ENCODE measurements around the gene CNEP1R1.

CNEP1R1 gene

DNA sequence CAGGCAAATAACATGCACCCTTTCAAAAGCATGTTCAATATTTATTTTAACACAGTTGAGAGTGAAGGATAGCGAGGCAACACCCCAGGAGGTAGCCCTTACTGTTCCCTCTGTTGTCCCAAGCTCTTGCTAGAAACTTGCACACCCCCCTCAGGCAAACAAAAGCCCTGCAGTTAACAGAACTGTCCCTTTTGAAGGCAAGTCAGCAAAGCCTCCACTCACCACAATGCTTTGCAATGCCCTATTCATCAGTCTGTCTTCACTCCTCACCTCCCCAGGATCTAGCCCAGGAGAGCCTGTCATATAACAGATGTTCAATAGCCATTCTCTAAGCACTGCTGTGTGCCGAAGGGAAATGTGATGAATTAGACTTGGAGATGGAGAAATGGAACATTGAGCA is 3.5 kb upstream of the CNEP1R1 start:
- no peak for DNase-seq

DNA sequence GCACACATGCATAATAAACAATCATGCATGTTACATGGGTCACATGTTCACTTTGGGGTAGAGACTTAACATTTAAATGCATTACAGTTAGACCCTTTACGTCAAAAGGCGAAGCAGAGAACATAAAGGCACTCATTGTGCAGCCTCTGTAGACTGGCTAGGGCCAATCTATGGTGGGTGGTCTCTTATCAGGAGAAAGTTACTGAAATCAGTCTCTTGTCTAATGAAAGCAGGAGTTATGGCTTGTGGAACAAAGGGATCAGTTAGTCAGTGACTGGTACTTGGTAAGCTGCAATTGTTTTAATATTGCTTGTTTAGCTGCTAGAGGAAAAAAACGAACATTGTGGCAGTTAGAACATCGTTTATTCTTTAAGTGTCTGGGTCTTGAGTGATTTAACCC is 1.4 kb upstream of the CNEP1R1 start:
- DNase-seq, result no peak

DNA sequence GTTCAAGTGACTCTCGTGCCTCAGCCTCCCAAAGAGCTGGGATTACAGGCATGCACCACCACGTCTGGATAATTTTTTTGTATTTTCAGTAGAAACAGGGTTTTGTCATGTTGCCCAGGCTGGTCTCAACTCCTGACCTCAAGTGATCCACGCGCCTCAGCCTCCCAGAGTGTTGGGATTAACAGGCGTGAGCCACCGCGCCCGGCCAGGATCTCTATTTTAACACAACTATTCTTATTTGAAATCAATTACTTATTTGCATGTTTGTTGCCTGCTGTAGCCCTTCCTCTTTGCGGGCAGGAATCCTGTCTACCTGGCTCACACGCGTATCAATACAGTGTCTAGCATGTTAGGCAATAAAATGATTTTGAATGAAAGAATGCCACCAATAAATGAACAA is 818 bp upstream of the CNEP1R1 start:
- no peak for DNase-seq

DNA sequence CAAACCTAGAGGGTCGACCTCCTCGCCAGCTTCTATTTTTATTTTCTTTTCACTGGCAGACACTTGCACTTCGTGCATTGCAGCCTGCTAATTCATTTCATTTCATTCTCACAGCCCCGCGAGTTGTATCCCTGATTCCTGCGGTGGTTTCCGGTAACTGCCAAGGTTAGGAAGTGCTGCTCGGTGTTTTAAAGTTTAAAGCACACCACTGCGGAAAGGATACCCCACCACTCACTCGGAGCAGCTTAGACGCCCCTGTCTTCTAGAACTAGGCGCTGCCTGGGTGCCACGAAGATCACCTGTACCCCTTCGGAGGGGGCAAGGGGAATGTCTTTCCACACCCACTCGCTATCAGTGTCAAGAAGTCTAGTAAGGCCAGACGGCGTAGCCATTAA is 509 bp downstream of the CNEP1R1 start:
- DNase-seq, result no peak

DNA sequence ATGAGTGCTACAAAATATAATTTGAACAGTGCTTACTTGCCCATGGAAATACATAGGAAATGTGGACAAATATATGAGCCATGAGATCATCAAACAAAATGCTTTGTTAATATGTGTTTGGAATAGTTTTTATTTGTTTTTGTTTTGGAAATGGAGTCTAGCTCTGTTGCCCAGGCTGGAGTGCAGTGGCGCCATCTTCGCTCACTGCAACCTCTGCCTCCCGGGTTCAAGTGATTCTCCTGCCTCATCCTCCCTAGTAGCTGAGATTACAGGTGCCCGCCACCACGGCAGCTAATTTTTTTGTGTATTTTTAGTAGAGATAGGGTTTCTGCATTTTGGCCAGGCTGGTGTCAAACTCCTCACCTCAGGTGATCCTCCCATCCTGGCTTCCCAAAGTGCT is 2.8 kb downstream of the CNEP1R1 start:
- DNase-seq, result no peak

DNA sequence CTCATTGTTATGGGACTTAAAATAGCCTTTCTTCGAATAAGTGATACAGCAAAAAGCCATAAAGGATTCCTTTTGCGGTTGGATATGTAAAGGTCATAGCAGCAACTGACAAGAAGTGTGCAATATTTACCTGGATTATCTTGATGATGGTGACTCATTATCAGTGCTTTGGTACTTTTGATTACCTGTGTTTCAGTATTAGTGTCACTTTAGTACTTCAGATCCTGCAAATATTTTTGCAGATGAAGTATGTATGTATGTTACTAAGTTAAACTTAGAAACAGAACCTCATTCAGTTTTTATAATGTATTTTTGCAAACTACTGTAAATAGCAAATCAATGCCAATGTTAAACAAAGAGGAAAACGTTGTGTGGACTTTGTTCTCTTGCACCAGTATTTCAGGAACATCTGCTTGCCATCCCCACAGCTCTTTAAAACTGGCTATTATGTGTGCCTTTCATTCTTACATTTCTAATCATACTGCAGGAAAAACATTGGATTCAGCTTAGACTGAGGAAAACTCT is 10.5 kb downstream of the CNEP1R1 start:
- DNase-seq, result no peak

DNA sequence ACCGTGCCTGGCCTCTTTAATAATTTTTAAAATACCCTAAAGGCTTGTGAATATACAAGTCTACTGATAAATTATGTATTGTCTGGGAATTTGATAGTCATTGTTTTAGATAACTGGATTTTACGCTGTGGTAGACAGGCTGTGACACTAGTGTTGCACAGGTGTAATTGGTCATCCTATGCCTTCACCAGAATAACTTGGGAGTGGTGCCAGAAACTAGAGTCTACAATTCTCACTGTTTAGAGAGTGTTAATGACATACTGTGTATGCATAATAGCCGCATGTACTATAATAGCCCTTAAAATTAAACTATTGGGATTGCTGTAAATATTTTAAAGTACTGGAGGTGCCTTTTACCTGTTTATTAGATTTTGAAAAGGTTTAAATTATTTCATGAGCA is 11.4 kb downstream of the CNEP1R1 start:
- DNase-seq, result no peak

DNA sequence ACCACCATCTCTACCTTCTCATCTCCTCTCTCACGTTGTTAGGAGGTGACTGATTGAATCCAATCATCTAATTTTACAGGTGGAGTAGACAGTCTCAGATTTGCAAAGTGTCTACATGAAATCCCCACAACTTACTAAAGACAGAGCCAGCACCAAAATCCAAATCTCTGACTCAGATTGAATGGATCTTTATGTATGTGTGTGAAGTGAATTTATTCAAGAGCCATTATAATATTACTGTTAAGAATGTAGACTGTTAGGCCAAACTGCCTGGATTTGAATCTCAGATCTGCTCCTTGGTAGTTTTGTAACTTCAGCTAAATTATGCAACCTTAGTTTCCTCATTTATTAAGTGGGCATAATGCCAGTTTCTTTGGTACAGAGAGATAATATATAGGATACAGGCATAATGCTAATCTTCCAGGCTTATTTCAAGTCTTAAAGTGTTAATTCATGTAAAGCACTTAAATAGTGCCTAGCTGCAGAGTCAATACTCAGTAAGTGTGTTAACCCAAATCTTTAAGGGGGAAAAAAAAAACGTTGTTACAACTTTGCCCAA is 12.7 kb downstream of the CNEP1R1 start:
- DNase-seq, result no peak

DNA sequence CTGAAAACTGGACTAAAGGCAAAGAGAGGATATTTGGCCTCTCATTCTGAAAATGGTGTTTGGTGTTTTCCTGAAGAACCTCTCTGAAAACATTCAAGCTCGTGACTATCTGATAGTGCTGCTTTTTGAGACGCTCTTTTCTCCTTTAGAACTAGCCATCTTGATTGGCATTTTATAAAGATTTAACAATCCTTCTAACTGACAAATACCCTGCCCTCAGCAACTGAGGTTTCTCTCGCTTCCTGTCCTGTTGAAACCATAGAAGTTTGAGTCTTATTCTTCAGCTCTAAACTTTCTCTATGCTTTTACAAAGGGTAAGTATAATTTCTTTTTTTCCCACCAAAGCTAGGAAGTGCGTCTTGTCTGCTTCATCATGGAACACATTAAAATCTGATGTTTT is 13.3 kb downstream of the CNEP1R1 start:
- DNase-seq, result no peak

DNA sequence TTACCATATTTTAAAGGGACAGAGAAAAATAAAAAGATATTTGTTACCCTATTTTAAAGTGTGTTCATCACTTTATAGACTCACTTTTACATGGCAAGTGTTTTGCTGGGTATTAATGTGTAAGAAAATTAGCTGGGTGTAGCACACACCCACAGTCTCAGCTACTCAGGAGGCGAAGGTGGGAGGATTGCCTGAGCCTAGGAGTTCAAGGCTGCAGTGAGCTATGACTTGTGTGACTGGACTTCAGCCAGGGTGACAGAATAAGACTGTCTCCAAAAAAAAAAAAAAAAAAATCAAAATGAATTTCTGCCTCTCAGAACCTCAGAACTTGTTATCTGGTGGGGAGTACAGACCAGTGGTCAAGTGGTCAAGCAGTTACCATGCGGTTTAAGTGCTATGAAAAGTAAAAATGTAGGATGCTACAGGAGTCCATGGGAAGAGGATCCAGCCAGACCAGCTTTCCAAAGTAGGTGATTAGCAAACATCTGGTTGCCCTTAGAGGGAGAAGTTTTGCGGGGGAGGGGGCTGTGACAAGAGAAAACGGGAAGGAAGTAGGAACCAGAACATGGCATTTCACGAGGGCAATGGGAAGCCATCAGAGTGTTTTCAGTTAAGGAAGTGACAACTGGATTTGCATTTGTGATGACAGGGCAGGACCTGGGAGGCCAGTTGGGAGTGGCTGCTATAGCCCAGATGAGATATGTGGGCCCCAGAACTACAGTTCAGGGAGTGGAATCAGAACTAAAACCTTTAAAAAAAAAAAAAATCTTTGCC is 13.9 kb downstream of the CNEP1R1 start:
- peak; percentile 31 for DNase-seq

DNA sequence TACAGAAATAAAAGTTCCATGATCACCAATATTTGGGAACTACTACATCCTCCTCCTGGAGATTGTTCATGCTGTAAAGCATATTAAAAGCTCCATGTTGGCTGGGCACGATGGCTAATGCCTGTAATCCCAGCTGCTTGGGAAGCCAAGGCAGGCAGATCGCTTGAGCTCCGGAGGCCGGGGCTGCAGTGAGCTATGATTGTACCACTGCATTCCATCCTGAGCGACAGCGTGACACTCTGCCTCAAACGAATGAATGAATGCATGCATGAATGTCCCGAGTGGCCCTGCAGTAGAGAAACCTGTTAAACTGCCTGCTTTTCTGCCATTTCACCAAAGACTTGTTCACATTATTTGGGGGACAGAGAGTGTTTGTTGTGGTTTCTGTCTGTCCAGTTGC is 15.0 kb downstream of the CNEP1R1 start:
- no peak for DNase-seq

DNA sequence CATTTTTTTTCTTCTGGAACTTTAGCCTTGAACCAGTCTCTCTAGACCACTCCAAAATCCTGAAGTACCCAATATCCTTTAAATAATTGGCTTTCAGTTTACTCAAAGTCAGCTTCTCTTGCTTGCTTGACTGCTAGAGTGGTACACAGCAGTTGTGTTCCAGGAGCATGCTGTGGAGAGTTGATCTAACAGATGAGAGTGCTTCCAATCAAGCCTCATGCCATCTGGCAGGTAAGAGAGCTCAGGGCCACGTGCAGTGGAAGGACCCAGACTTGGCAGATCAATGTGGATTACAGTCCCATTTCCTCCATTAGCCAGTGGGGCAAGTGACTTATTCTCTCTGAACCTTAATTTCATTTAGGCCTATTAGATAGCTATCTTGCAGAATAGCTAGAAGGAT is 15.7 kb downstream of the CNEP1R1 start:
- no peak for DNase-seq

DNA sequence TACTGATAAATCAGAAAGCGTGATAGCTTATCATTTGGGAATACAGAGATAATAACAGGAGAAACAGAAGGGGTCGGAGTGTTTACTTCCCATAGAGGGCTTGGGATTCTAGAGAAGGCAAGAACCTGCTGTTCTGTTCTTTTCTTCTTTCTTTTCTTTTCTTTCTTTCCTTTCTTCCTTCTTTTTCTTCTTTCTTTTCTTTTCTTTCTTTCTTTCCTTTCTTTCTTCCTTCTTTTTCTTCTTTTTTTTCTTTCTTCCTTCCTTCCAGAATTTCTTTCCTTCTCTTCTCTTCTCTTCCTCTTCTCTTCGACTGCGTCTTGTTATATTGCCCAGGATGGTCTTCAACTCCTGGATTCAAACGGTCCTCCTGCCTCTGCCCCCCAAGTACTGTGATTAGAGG is 18.3 kb downstream of the CNEP1R1 start:
- DNase-seq, result no peak

DNA sequence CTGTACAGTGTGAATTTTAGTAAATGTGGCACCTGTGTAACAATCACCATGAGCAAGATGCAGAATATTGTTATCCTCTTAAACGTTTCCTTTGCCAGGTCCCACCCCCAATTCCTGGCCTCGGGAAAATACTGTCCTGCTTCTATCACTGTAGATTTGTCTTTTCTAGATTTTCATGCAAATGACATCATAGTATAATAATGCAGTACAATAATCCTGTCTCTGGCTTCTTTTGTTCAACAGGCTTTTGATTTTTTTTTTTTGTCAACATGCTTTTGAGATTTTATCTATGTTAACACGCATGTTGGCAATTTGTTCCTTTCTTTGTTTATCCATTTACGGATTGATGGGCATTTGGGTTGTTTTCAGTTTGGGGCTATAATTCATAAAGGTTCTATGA is 20.4 kb downstream of the CNEP1R1 start:
- DNase-seq, result no peak

DNA sequence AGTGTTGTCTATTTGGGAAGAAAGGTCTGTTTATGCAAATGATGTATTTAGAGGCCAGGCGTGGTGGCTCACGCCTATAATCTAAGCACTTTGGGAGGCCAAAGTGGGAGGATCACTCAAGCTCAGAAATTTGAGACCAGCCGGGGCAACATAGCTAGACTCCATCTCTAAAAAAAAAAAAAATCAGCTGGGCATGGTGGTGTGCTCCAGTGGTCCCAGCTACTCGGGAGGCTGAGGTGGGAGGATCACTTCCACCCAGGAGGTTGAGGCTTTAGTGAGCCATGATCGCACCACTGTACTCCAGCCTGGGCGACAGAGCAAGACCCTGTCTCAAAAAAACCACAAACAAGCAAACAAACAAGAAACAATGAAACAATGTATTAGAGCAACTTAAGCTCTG is 21.8 kb downstream of the CNEP1R1 start:
- DNase-seq, result no peak

DNA sequence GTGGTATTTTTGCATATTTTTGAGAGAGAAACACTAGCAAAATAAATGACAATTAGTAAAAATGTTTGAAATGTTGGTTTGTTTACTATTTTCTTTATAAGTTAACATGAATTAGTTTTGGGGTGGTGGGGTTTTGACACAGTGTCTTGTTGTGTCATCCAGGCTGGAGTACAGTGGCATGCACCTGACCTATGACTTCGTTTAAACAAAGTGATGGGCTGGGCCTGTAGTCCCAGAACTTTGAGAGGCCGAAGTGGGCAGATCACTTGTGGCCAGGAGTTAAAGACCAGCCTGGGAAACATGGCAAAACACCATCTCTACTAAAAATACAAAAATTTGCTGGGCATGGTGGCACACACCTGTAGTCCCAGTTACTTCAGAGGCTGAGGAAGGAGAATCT is 22.8 kb downstream of the CNEP1R1 start:
- no peak for DNase-seq

DNA sequence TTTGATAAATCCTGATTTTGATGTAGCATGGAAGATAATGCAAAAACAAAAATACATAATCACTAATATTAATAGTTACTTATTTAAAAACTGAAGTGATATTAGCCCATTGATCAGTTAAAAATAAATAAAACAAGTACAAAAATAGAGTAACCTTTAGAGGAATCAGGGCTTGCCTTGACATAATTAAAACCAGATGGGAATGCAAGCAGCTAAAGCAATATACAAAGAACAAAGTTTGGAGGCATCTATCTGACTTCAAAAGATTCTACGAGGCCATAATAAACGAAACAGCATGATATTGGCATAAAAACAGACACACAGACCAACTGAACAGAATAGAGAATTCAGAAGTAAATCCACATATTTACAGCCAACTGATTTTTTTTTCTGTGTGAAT is 25.8 kb downstream of the CNEP1R1 start:
- no peak for DNase-seq

DNA sequence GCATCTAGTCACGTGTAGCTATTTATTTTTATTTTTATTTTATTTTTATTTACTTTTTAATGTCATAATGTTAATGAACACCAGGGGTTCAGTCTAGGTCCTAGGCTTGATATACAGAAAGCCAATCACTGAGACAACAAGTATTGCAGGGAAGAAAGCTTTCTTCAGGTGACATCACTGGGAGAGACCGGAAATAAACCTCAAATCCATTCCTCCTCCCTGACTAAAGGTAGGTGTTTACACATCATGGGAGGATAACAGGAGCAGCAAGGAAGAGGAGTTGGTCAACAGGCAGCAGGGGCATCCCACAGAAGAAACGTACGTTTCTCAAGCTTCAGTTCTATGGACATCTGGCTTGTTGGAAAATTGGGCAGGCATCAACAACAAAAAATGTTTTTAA is 31.2 kb downstream of the CNEP1R1 start:
- DNase-seq, result no peak

DNA sequence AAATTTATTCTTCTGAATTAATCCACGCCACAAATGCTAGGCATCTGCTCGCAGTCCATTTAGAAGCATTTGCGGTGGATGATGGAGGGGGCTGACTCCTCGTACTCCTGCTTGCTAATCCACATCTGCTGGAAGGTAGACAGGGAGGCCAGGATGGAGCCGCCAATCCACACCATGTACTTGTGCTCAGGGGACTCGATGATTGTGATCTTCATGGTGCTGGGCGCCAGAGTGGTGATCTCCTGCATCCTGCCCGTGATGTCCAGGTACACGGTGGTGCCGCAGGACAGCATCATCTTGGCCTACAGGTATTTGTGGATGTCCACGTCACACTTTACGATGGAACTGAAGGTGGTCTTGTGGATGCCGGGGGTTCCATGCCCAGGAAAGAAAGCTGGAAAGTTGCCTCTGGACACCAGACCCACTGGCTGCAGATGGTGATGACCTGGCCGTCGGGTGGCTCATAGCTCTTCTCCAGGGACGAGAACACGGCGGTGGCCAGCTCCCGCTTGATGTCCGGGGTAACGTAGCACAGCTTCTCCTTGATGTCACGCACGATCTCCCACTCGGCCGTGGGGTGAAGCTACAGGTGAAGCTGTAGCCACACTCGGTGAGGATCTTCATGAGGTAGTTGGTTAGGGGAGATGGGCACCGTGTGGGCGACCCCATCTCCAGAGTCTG is 33.2 kb downstream of the CNEP1R1 start:
- no peak for DNase-seq

DNA sequence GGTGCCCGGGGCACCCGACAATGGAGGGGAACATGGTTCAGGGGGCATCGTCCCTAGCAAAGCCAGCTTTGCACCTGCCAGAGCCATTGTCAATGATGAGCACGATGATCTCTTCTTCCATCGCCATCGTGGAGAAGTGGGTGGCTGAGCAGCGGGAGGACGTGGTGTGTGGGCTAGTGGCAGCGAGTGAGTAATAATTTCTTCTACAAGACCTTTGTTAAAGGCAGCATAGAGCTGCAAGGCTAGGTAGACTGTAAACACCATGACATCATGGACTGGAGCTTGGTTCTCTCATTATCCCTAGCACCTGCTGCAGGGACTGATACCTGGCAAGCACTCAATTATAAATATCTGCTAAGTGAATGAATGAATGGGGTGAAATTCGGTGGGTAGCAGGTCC is 34.1 kb downstream of the CNEP1R1 start:
- no peak for DNase-seq

DNA sequence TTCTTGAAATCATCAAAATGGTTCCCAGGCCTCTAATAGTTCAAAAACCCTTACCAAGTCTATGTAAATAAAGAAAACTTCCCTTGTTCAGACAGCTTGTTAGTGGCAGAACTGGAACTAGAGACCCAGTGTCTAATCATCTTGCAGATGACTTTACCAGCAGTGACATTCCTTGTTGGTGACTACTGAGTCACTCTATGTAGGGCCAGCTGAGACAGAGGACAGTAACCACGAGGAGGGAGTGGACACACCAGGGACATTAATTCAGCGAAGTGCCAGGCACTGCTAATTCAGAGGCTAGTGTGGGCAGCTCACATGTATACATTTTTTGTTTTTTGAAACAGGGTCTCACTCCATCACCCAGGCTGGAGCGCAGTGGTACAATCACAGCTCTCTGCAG is 34.6 kb downstream of the CNEP1R1 start:
- DNase-seq, result no peak

DNA sequence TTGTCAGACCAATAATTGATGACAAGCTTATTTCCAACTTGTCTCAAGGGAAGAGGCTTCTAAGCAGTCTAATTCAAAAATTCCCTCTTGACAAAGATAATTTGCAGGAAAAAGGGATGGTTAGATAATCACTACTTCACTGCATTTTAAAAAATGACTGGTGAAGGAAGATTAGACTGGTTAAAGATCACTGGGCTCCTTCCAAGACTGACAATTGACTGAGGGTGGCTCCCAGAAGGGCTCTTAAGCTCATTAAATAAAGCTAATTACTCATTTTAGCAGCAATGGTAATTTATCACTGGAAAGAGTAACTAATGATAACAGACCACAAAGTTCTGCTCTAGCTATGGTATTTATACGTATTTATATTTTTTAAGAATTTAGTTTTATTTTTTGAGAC is 36.3 kb downstream of the CNEP1R1 start:
- DNase-seq, result no peak

DNA sequence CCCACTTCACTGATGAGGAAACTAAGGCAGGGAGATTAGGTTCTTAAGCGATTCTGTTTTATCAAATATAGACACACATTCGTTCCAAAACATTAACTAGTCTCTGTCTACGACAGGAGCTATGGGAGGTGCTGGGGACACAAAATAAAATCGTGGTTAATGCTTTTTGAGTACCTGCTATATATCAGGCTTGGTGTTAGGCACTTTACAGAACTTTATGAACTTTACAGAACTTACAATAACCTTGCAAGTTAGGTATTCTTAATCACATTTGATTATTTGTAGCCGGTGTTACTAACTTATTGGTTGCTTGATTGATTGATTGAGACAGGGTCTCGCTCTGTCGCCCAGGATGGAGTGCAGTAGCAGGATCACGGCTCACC is 40.2 kb downstream of the CNEP1R1 start:
- no peak for DNase-seq
